ENCODE measurements around the gene TM9SF3.

Gene TM9SF3

DNA sequence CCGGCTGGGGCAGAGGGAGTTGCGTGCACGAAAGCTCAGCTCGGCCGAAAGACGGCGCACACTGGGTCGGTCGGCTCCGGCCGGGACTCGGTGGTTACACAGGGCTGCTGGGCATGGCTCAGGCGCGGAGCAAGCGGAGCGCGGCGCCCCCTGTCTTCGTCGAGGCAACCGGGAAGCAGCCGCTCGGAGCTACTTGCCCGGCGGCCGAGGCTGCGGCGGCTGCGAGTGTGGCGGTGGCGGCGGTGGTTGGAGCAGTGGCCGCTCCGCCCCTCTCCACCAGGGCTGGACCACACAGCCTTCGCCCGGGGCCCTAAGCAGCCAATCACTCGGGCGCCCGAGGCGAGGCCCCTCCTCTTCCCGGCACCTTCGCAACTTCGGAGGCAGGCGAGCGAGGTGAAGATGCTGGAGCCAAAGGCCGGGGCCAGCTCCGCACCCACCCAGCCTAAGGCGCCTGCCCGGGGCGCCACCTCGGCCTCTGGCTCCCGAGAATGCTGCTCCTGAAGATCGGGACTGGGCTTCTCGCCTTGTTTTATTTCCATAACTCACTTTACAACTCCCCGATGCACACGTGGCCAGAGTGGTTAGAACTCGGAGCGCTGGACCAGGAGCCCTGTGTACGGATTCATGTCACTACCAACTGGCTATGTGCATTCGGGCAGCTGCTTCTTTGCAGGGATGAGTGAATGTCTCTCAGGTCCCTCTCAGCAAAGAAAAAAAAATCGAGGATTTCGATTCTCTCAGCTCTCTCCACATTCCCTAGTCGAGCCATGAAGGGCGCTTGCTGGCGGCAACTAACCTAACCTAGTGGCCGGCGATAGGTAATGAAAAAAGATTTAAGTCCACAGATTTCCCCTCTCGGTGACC lies 72.9 kb downstream of the TM9SF3 start, which contains the start of gene TLL2:
TSS of gene TLL2 (minus strand) at position 229 of the 864 bp plus-strand sequence. CDS start 241 bp downstream, outside the sequence.
- peak within 1 kb of the TSS; percentile 29 to 46 (median 39) for H3K4me3 ChIP-seq
- no peak within 1 kb of the TSS for H3K27ac ChIP-seq

DNA sequence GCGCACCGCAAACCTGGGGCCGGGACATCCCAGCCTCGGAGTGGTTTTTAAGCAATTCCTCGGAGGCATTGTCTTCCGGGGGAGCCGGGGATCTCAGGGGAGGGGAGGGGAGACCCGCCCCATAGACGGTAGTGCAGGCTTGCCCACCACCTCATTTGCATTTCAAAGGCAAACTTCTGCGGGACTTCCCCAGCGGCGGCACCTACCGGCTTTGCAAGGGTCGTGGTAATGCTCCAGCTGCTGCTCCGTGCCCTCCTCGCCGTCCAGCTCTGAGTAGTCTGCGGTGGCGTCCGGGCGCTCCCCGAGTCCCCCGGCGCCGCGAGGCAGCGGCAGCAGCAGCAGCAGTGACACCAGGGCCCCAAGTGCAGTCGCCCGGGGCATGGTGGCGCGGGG lies 73.5 kb downstream of the TM9SF3 start:
- Histone ChIP-seq H3K4me3 (peak overlapping the region; percentile 29 to 46 (median 39)), H3K27ac (no peak overlapping the region)

GRCh38 chr10:96512524-96513304 lies 74.1 kb downstream of the TM9SF3 start:
- H3K27ac ChIP-seq: no peak overlapping the region
- H3K4me3 ChIP-seq: peak overlapping the region; percentile 29 to 46 (median 39)

GRCh38 chr10:96511044-96511945 lies 75.5 kb downstream of the TM9SF3 start:
- no peak overlapping the region for H3K27ac ChIP-seq
- H3K4me3 ChIP-seq: no peak overlapping the region

DNA sequence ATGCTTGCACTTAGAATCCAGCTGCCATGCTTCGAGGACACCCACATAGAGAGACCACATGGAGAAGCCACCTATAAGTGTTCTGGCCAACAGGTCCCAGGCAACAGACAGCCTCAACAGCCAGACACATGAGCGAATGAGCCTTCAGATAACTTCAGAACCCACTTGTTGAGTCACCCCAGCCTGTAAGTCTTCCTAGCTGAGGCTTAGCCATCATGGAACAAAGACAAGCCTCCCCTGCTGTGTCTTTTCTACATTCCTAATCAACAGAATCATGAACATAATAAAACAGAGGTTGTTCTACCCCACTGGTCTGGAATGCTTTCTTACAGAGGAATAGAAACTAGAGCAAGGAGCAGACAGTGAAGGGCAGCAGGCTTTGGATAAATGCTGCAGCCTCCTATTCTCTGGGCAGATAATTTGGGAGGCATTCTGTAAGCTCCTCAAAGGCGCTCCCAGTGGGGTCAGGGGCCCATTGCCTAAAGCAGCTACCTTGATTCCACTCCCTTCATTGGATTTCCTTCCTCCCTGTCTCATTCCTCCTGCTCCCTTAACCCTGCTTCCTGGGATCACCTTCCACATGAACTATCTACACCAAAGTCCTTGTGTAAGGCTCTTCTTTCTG lies 77.7 kb downstream of the TM9SF3 start:
- Histone ChIP-seq H3K27ac (peak overlapping the region in 2 of 21 experiments; percentile 42 to 64), H3K4me3 (no peak overlapping the region)

DNA sequence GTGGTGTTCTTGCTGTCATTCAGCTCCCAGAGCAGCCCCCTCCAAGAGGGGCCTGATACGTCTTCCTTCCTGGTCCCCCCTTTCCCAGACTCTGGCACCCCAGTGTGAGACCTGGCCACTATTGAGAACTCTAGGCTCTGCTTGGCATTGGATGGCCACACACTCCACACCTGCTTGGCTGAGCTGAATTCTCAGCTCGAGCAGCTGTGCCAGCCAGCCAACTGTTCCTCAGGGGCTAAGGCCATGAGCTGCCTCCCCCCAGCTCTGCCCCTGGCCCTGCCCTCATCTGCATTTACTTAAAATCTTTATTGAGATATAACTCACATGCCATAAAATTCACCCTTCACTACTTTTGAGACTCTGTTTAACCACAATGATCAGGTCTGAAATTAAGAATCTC lies 79.8 kb downstream of the TM9SF3 start:
- no peak overlapping the region for H3K27ac ChIP-seq
- no peak overlapping the region for H3K4me3 ChIP-seq

- no peak overlapping the region for H3K27ac ChIP-seq
These were observed 81.4 kb downstream of the TM9SF3 start for GRCh38 chr10:96505150-96506136.

DNA sequence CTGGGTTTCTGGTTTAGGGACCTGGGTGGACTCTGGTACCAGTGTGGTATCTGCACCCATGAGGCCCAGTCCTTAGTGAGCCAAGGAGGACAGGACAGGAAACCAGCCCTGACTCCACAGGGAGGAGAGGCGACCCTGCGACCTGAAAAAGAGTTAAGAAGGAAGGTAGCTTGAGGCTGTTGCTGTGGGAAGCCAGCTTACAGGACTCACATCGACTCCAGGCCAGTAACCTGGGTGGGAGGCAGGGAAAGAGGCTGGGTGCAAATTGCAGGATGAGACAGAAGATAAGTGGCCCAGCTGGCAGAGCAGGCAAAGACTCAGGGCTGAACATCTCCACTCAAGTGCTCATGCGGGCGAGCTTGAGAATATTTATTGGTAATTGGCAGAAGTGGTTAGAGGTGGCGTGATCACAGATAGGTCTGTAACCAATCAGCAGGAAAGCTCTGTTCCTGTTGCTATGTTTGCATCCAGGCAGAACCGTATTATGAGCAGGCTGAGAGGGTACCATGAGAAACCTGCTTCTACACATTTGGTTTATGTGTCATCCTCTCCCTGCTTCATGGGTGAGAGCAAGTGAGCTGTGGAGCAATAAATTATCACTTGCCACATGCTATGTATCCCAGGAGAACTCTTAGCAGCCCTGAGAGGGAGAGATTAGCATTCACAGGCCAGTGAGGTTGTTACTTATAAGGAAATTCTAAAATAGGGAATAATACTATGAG lies 84.1 kb downstream of the TM9SF3 start:
- Histone ChIP-seq H3K27ac (no peak overlapping the region), H3K4me3 (no peak overlapping the region)

More at GRCh38 chr10:96505150-96506136, 81.4 kb downstream of the TM9SF3 start:
- no peak overlapping the region for H3K4me3 ChIP-seq

DNA sequence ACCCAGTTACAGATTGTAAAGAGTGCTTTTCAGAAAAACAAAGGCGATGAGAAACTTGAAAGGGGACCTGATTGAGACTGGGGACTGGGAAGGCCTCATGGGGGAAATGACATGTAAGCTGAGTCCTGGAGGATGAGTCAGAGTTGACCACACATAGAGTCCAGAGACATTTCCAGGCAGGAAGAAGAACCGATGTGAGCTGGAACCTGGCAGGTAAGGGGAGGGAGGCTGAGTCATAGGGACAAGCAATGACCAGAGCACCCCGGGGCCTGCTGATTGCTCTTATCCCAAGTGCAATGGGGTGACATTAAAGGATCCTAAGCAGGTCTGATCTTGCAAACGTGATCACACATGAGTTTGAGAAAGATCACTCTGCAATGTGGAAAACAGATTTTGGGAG lies 84.8 kb downstream of the TM9SF3 start:
- H3K4me3 ChIP-seq: no peak overlapping the region
- no peak overlapping the region for H3K27ac ChIP-seq

- H3K4me3 ChIP-seq: no peak overlapping the region
These were observed 86.3 kb downstream of the TM9SF3 start for GRCh38 chr10:96500519-96500918.

GRCh38 chr10:96500050-96500449 lies 86.8 kb downstream of the TM9SF3 start:
- H3K27ac ChIP-seq: no peak overlapping the region
- H3K4me3 ChIP-seq: no peak overlapping the region

More at GRCh38 chr10:96500519-96500918, 86.3 kb downstream of the TM9SF3 start:
- H3K27ac ChIP-seq: no peak overlapping the region

- Histone ChIP-seq H3K4me3 (no peak overlapping the region), H3K27ac (no peak overlapping the region)
These were observed 89.4 kb downstream of the TM9SF3 start for GRCh38 chr10:96497391-96497790.

- no peak overlapping the region for H3K4me3 ChIP-seq
- H3K27ac ChIP-seq: no peak overlapping the region
These were observed 90.4 kb downstream of the TM9SF3 start for GRCh38 chr10:96496281-96496925.

DNA sequence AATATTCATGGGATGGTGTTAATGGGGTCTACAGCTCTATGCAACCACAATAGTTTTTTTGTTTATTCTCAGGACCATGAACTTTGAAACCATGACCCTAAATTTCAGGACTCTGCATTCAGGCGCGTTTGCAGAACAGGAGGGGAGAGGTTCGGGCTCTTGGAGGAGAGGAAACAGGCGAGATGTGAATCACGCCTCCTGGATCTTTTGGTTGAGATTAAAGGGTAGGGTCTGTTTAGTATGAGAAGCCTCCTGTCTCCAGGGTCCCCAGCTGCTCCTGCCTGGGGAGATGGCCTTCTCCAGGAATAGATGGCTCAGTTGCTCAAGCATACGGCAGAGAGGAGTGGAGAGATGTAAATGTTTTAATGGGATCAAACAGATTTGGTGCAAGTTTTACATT lies 91.3 kb downstream of the TM9SF3 start:
- Histone ChIP-seq H3K4me3 (no peak overlapping the region), H3K27ac (no peak overlapping the region)

GRCh38 chr10:96494694-96495093 lies 92.1 kb downstream of the TM9SF3 start:
- no peak overlapping the region for H3K4me3 ChIP-seq
- H3K27ac ChIP-seq: no peak overlapping the region

DNA sequence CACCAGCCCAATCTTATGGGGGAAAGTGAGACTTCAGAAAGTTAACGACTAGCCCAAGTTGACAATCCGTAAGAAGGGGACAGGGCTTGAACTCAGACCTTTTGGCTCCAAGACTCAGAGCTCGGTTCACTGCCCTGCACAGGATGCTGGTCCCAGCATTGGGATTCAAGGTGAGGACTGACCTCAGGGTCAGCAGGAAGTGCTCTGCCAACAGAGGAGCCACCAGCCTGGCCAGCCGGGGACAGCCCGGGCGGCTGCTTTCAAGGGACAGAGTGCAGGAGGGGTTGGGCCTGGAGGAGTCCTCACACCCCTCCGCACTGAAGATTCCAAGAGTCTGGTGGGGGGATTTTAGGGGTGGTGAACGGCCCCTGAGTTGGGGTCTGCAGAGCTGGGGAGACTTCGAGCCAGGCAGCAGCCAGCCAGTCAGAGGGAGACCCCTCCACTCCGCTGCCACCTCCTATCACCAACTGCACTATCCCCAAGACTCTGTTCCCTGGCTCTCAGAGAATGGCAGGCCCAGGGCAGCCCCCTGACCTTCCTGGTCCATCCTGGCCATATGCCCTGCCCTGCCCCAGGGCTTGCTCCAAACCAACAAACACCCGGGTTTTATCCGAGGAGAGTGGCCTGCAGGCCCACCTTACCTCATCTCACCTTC lies 92.8 kb downstream of the TM9SF3 start:
- Histone ChIP-seq H3K27ac (no peak overlapping the region), H3K4me3 (no peak overlapping the region)

All from skin epidermis (tissue), 12 donors.